HG02885 (cell line): ENCODE results near the gene DFFB.
"Not testable (repeated sequence)": the region's sequence is repeated elsewhere in the genome, so short reads cannot be mapped to it uniquely, and the experiment has no call there.

Experiments
- ATAC-seq: cut with Tn5 transposase; IDR thresholded peaks from one replicate; pipeline ENCODE4 v1.9.1; 2021; ENCODE audit warnings: mild to moderate bottlenecking; ENCODE audit not compliant: unreplicated experiment, poor library complexity

The DFFB gene

GRCh38 chr1:3856923-3857790 is at the start of gene DFFB, which contains the start of gene CEP104:
Gene DFFB (plus strand): TSS chr1:3857476. CDS start chr1:3857604, 128 bp downstream.
Gene CEP104 (minus strand): TSS chr1:3857211. CDS start chr1:3852407, 4,804 bp downstream.
- peak; percentile 93 for ATAC-seq

- ATAC-seq, result no peak
These were observed 49.5 kb upstream of the DFFB start for GRCh38 chr1:3807769-3808168.

- ATAC-seq, result no peak
These were observed 47.6 kb upstream of the DFFB start for GRCh38 chr1:3809680-3810079.

GRCh38 chr1:3810149-3810761 is 47.0 kb upstream of the DFFB start:
- ATAC-seq, result not testable (repeated sequence)

DNA sequence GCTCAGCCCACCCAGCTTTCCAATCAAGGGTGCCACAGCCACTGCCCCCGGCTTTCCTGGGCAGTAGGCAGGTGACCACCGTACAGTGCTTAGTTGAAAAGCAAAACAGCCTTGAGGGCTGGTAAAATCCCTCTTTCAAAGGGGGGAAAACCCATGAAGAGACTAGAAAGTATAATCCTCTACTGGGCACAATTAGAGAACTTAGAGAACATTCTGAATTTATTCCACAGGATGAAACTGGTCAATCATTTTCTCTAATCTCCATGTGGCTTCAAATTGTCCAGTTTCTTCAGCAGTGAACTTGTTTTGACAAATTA is 45.7 kb upstream of the DFFB start:
- no peak for ATAC-seq

- no peak for ATAC-seq
These were observed 43.2 kb upstream of the DFFB start for GRCh38 chr1:3814065-3814464.

DNA sequence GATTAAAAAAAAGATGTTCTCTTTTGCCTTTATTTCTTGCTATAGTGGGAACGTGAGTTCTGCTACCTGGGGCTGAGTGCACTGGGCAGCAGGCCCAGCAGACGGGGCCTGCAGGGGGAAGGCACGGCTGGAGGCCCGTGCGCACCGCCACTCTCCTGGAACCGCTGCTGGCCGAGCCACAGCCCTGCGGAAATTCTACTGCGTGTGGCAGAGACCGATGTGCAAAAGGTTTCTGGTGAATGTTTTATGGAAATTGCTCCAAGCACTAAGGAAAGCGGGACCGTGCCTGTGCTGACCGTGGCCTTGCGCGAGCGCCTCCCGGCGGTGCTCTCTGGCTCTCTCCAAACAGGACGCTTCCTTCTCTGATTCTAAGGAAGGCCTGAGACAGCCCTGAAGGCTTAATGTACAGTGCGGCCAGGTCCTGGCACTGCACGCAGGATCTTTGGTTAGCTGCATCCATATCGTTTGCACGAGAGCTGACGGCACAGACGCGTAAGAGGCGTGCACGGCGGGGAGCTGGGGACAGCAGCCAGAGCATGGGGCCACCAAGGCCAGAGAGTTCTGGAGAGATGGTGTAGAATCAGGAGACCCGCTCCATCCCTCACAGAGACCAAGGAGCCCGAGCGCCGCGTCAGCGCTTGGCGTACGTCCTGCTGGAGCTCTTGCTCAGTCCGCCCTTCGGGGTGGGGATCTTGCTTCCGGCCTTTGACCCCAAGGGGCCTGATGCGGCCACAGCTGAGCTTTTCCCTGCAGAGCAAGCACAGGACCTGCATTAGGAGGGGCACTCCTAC is 42.3 kb upstream of the DFFB start:
- ATAC-seq, result no peak

- ATAC-seq, result no peak
These were observed 40.7 kb upstream of the DFFB start for GRCh38 chr1:3816331-3817137.

GRCh38 chr1:3817138-3817740 is 40.0 kb upstream of the DFFB start:
- ATAC-seq, result no peak

DNA sequence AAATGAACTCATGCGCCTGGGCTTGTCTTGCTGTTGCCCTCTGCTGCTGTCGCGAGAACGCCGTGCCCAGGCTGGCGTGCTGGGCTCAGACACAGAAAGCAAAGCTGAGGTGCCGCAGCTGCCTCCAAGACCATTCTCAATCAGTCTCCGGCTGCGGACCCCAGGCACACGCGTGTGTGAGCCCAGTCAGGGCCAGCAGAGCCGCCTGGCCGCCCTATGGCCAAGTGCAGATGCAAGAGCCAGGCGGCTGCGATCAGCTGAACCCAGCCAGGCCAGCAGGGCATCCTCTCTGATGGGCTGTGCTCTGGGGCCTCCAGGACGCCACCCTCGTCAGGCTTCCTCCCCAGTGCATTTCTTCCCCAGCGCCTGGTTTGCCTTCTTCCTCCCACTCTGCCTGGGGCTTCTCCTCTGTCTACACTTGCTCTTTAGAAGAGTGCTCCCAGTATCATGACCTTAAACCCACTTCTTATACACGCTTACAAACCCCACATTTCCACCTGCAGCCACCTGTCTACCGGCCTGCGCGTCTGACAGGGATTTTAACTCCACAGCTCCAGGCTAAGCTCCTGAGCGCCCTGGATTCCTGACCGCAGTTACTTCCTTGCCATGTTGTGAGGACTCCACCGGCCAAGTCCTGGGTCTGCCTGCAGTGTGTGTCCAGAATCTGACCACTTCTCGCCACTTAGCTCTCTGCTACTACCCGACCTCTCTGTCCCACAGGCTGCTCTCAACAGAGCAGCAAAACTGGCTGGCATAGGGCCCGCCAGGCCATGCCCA is 39.3 kb upstream of the DFFB start:
- ATAC-seq, result no peak

- ATAC-seq, result no peak
These were observed 37.5 kb upstream of the DFFB start for GRCh38 chr1:3819771-3820200.

DNA sequence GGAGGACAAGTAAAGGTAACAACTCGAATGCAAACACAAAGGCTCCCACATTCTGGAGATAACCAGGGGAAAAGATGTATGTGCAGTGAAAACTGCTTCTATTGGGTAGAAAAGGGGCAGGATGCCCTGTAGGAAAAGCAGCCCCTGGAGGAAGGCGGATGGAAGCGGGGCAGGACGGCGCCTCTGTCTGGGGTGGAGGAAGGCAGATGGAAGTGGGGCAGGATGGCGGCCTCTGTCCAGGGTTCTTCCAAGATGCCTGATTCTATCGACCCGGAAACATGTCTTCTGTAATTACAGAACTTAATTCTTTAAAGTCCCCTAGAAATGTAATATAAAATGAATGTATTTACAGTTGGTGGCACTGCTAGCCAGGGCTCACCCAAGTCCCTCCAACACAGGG is 37.0 kb upstream of the DFFB start:
- no peak for ATAC-seq

DNA sequence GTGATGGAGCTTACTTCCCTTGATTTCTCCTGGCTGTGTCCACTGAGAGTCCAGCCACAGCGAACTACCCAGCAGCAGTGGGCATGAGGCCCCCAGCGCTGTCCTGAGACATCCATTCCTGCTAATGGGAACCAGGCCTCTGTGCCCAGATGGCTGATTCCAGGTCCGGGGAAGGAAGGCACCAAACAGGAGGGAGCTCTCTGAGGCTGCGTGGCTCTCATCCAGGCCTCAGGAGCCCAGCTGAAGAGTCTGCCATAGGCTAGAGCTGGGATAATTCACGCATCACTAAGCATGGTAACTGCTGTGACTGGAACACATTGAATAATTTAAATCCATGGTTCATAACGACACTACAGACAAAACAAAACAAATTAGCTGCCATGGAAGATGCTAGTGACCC is 36.3 kb upstream of the DFFB start:
- ATAC-seq, result no peak

DNA sequence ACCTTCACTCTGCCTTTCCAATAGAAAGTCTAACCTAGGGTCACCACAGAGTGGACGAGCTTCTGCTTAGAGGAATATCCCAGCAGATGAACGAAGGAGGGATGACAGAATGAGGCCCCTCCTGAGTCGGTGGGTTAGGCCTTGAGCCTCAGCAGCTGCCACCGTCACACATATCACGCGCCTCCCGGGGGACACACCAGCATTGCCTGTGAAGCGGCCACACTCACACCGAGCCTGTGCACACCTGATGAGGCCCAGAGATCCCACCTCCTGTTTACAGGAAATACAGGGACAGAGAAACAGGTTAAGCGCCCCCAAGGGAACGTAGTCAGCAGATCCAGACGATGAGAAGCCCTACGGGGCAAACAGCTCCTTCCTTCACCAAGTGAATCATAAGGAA is 35.8 kb upstream of the DFFB start:
- ATAC-seq, result no peak

GRCh38 chr1:3821908-3822307 is 35.4 kb upstream of the DFFB start:
- no peak for ATAC-seq

- no peak for ATAC-seq
These were observed 34.9 kb upstream of the DFFB start for GRCh38 chr1:3822421-3822820.

- no peak for ATAC-seq
These were observed 32.6 kb upstream of the DFFB start for GRCh38 chr1:3824650-3825049.

DNA sequence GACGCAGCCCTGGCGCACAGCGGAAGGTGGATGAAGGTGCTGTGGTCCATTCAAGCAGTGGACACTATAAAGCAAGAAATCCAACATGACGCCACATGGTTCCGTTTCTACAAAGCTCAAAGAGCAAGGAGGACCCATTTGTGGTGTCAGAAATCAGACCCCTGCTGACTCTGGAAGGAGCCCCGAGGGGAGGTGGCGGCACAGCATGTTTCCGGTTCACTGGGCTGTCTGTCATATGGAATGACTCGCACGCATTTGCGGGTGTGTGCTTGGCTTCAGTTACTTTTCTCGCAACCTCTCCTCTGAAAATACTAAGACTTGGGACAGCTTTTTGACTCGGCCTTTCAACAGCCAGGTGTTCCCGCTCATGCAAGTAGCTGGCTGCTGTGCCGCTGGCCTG is 31.9 kb upstream of the DFFB start:
- no peak for ATAC-seq

GRCh38 chr1:3827813-3828307 is 29.4 kb upstream of the DFFB start:
- no peak for ATAC-seq
